Measurements from ENCODE around the gene EZH1.
"Not testable (repeated sequence)": the region's sequence is repeated elsewhere in the genome, so short reads cannot be mapped to it uniquely, and the experiment has no call there.

The EZH1 gene

DNA sequence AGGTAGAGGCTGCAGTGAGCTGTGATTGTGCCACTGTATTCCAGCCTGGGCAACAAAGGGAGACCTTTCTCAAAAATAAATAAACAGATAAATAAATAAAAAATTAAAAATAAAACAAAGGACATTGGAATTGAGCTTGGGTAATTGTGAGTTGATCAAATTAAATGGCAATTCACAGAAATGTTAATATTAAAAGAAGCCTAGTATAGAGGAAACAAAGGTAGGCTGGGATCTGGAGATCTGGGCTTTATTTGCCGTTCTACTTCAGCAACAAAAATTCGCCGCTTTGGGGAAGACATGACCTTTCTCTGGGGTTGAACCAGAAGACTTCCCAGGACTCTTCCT, 28.1 kb upstream of the EZH1 start:
- no peak for DNase-seq (ENCODE audit: low spot score)

- not testable (repeated sequence) for DNase-seq (ENCODE audit: low spot score)
Measured at GRCh38 chr17:42769964-42770363, 25.1 kb upstream of the EZH1 start.

GRCh38 chr17:42768006-42768405, 23.2 kb upstream of the EZH1 start:
- not testable (repeated sequence) for DNase-seq (ENCODE audit: low spot score)

- DNase-seq (ENCODE audit: low spot score), result no peak
Measured at GRCh38 chr17:42767512-42767911, 22.7 kb upstream of the EZH1 start.

DNA sequence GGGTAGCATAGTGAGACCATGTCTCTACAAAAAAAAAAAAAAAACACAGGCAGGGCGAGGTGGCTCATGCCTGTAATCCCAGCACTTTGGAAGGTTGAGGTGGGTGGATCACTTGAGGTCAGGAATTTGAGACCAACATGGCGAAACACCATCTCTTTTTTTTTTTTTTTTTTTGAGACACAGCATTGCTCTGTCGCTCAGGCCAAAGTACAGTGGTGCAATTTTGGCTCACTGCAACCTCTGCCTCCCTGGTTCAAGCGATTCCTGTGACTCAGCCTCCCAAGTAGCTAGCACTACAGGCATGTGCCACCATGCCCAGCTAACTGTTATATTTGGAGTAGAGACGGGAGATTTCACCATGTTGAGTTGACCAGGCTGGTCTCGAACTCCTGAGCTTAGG, 21.3 kb upstream of the EZH1 start:
- DNase-seq (ENCODE audit: low spot score), result no peak

GRCh38 chr17:42761638-42762037, 16.8 kb upstream of the EZH1 start:
- DNase-seq (ENCODE audit: low spot score), result no peak

DNA sequence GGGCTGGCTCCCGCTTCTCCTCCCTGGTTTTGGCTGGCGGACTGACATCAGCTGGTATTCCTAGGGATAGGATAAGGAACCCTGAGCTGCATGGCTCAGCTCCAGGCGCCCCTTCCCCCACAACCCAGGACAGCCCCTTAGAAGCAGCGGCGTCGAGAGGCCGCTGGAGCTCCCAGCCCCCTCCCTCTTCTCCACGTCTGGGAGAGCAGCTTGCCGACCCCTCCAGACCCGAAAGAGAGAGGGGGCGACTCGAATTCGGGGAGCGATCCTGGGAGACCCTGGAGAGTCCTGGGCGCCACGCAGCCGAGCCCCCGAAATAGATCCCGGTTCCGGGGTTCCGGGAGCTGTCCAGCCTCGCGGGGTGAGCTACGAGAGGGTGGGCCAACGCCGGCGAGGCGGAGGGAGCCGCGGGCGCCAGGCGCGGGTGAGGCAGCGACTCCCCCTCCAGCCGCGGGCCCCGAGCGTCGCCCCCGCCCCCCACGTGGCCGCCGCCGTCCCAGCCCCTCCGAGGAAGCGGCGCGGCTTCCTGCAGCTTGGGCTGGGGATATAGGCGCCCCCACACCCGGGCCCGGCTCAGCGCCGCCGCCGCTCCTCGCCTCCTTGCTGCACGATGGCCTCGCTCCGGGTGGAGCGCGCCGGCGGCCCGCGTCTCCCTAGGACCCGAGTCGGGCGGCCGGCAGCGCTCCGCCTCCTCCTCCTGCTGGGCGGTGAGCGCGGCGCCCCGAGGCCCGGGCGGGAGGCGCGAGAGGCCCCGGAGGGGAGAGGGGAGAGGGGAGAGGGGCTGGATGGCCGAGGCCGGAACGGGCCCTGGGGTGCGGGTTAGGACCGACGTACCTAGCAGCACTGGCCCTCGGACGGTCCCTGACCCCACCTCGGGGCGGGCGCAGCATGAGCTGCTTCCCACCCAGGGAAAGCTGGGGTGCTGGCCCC, 16.1 kb upstream of the EZH1 start, which contains the start of gene RAMP2:
Gene RAMP2, plus strand, starts transcription at position 576 of the 930 bp plus-strand sequence. Its CDS starts 35 bp downstream, at position 611.
- DNase-seq (ENCODE audit: low spot score), result peak; percentile 73

GRCh38 chr17:42759982-42760651, 15.3 kb upstream of the EZH1 start:
- no peak for DNase-seq (ENCODE audit: low spot score)

DNA sequence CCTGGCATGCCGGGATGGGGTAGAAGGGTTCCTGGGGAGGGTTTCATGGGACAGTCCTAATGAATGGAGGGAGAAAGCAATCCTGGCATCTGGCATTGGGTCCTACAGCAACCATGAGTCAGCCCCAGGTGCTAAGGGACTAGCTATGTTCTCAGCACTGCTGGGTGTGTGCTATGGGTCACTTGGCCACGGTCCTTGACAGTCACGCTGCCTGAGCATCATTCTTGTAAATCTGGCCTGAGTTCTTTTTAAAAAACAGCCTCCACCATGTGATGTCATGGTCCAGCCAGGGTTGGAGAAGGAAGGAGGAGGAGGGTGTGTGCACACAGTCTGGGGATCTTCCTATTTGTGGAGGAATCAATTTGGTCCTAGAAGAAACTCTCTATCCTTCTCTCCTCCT, 9.9 kb upstream of the EZH1 start:
- DNase-seq (ENCODE audit: low spot score), result no peak

GRCh38 chr17:42751628-42752027, 6.8 kb upstream of the EZH1 start:
- no peak for DNase-seq (ENCODE audit: low spot score)

GRCh38 chr17:42750739-42751344, 6.0 kb upstream of the EZH1 start:
- DNase-seq (ENCODE audit: low spot score), result no peak

DNA sequence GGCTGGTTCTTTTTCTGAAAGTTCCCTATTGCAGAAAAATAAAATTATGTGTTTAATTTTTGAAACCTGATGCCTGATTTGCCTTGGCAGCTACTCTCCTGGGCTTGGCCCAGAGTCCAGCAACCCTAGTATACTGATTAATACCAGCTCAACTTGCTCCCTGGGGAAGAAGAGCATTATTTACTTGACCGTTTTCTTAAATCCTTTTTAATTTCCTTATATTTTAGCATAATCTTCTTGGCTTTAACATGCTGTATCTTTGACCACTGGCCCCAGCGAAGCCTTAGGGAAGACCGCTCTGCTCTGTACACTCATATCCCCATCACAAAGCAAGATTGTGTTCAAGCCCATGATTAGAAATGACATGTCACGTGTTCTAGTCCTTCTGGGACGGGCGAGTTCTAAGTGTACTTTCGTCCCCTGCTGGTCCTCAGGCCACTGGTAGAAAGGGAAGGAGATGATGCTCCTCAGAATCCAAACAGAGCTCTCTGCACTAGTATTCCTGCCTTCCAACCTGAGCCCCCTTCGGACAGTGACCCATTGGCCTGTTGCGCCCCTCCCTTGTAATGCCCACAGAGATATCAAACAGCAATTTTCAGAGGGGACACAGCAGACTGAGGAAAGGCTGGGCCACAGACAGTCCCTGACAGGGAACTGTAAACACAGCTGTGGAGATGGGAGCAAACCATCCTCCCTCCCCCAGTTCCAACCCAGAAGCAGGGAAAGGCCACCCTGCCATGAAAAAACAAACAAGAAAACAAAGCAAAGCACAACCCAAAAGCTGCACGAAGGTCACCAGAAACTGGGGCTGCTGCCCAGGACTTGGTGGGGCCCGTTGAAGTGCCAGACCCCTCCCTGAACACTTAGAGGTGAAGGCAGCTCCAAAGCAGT, 4.3 kb upstream of the EZH1 start:
- no peak for DNase-seq (ENCODE audit: low spot score)

GRCh38 chr17:42748202-42748907, 3.5 kb upstream of the EZH1 start:
- no peak for DNase-seq (ENCODE audit: low spot score)

- peak; percentile 95 for DNase-seq (ENCODE audit: low spot score)
Measured at GRCh38 chr17:42744283-42744805, 496 bp downstream of the EZH1 start.

DNA sequence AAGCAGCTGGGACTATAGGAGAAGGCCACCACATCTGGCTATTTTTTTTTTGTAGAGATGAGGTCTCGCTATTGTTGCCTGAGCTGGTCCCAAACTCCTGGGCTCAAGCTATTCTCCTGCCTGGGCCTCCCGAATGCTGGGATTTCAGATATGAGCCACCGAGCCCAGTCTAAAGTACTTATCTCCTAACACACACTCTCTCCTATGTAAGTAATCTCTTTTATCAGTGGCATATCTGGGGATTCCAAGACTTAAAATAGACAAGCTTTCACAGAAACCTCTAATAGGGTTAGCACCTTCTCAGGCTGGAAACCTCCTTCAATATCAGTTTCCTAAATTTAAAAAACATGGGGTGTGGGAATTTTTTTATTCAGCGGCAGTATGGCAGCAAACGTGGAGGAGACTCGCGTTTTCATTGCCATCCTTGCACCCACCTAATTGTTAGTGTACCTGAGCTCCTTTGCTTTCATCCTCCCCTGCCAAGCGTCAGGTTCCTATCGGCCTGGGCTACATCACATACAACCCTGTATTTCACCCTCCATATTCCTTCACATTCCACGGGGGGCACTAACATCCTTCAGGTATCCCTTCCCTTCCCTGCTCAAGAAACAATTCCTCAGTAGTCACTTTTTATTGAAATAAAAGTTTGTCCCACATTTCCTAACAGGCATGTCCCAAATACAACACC, 1.1 kb downstream of the EZH1 start:
- DNase-seq (ENCODE audit: low spot score), result no peak

DNA sequence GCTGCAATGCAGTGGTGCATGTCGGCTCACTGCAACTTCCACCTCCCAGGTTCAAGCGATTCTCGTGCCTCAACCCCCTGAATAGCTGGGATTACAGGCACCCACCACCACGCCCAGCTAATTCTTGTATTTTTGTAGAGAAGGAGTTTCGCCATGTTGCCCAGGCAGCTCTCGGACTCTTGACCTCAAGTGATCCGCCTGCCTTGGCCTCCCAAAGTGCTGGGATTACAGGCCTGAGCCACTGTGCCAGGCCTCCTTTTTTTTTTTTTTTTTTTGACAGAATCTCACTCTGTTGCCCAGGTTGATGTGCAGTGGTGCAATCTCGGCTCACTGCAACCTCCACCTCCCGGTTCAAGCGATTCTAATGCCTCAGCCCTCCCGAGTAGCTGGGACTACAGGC, 1.9 kb downstream of the EZH1 start:
- not testable (repeated sequence) for DNase-seq (ENCODE audit: low spot score)

DNA sequence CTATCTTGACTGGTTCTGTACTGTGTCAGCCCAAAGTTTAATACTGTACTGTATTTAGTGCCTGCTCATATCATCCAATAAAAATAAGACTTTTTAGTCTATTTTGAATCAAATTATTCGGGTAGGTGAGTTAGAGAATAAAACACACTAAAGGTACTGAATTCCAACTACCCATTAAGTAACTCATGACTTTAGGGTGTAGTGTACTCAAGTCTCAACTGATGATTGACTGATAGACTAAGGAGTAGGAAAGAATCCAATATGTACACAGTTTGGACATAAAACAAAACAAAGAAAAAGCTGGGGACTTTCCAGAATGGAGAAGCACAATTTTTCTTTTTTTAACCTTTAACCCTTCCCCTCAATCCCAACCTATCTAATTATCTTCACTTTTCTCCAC, 4.1 kb downstream of the EZH1 start:
- DNase-seq (ENCODE audit: low spot score), result no peak

DNA sequence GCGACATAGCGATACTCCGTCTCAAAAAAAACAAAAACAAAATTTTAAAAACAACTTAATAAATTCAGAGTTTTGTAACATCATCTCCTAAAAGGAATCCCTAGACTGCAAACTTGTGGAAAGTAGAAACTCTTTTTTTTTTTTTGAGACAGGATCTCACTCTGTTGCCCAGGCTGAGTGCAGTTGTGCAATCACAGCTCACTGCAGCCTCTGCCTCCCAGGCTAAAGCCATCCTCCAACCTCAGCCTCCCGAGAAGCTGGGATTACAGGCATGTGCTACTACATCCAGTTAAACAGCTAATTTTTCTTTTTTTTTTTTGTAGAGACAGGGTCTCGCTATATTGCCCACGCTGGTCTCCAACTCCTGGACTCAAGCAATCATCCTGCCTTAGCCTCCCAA, 19.7 kb downstream of the EZH1 start:
- DNase-seq (ENCODE audit: low spot score), result no peak

GRCh38 chr17:42723636-42724035, 21.2 kb downstream of the EZH1 start:
- DNase-seq (ENCODE audit: low spot score), result no peak

- DNase-seq (ENCODE audit: low spot score), result peak; percentile 80
Measured at GRCh38 chr17:42720996-42721583, 23.8 kb downstream of the EZH1 start.

Measured in D341Med (cell line).